ENCODE measurements around the gene TBC1D10A. TPM values are rescaled to one million over a fixed set of nuclear protein-coding genes. Genes with fewer than 3 reads are reported as not detected.

TBC1D10A gene
- total RNA-seq, 1 experiment from 2014 or later: 12.6 TPM

GRCh38 chr22:30268331-30268730 is 58.4 kb downstream of the TBC1D10A start:
- ChIA-PET CTCF (no interaction called here), POLR2A (ENCODE audit: unreplicated experiment) (no interaction called here)
- TF ChIP-seq, protein P1, sequence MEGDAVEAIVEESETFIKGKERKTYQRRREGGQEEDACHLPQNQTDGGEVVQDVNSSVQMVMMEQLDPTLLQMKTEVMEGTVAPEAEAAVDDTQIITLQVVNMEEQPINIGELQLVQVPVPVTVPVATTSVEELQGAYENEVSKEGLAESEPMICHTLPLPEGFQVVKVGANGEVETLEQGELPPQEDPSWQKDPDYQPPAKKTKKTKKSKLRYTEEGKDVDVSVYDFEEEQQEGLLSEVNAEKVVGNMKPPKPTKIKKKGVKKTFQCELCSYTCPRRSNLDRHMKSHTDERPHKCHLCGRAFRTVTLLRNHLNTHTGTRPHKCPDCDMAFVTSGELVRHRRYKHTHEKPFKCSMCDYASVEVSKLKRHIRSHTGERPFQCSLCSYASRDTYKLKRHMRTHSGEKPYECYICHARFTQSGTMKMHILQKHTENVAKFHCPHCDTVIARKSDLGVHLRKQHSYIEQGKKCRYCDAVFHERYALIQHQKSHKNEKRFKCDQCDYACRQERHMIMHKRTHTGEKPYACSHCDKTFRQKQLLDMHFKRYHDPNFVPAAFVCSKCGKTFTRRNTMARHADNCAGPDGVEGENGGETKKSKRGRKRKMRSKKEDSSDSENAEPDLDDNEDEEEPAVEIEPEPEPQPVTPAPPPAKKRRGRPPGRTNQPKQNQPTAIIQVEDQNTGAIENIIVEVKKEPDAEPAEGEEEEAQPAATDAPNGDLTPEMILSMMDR (conservative IDR thresholded peaks at IDR 0.05; ENCODE audit: low read depth, low read length): no peak
- TF ChIP-seq EZH2phosphoT487 (IDR thresholded peaks at IDR 0.05; ENCODE audit: borderline replicate concordance, low read length) (no peak), EZH2 (IDR thresholded peaks at IDR 0.05; ENCODE audit: low read length, unreplicated experiment) (no peak)
- no peaks in the 10 kb centered on the region for H3F3A ChIP-seq (ENCODE audit: low read length, unreplicated experiment)
- DNase-seq (no peak), ATAC-seq (no peak)
- no peaks in the 10 kb centered on the region for H3K9me2 ChIP-seq (replicated peaks; ENCODE audit: low read length)
- no peaks in the 10 kb centered on the region for H3K79me2 ChIP-seq (ENCODE audit: low read length)
- no peaks in the 10 kb centered on the region for H4K20me1 ChIP-seq (ENCODE audit: low read length)
- peaks cover 1% of the 10 kb centered on the region; the same call in 1 of the 2 replicates for H3K4me1 ChIP-seq (ENCODE audit: insufficient read depth, low read length)
- BruUV-seq (replicated peaks): no TSS peak
- no peak overlapping the region for H3K27ac ChIP-seq (ENCODE audit: low read length)
- no peaks in the 10 kb centered on the region for H3K27me3 ChIP-seq (ENCODE audit: low read length)
- H2AFZ ChIP-seq (ENCODE audit: low read length): no peak overlapping the region
- H3K4me2 ChIP-seq (ENCODE audit: low read length): no peak overlapping the region
- intact Hi-C loops (cut with micrococcal nuclease): no loop called here
- H3K9ac ChIP-seq (ENCODE audit: low read length): no peak overlapping the region
- H3K9me3 ChIP-seq (ENCODE audit: low read length): no peaks in the 10 kb centered on the region
- H3K36me3 ChIP-seq (ENCODE audit: low read depth, low read length): no peaks in the 10 kb centered on the region
- no peak overlapping the region for H3K4me3 ChIP-seq (ENCODE audit: low read length)

DNA sequence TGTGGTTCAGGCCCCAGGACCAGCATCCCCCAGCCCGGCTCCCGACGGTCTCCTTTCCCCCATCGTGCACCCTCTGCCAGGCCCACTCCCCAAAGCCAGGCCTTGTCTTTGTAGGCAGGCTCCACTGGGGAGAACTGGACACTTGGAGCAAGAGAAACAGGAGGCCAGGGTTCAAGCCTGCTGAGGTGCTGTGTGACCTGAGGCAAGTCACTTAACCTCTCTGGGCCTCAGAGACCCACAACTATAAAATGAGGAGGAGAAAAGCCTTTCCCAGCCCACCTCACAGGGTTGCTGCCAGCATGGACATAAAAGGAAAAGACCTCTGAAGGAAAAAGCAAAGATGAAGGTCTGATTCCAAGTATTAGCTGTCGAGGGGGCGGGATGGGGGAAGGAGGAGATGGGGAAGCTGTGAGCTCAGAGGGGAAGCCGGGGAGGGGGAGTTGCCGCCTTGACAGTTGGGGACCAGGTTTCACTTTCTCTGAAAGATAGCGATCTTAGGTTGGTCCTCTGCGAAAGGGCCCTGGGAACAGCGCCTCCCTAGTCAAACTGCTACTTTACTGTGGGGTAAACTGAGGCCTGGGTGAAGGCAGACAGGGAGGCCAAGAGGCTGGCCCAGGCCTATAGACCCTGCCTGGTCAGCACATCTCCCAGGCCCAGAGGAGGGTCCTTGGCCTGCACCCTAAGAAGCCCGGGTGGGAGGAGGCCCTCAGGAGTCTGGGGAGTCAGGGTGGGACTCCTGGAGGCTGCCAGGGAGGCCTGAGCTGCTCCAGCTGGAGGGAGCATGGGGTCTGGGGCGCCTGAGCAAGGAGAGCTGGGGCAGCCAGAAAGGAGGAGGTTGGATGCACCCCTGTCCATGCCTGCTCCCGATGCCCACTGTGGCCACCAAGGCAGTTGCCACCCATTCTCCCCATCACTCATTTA is 59.1 kb downstream of the TBC1D10A start:
- TF ChIP-seq, protein P1 (conservative IDR thresholded peaks at IDR 0.05; ENCODE audit: low read depth, low read length): no peak
- TF ChIP-seq EZH2 (IDR thresholded peaks at IDR 0.05; ENCODE audit: low read length, unreplicated experiment): no peak
- no peak for TF ChIP-seq EZH2phosphoT487 (IDR thresholded peaks at IDR 0.05; ENCODE audit: borderline replicate concordance, low read length)
- ChIA-PET POLR2A (ENCODE audit: unreplicated experiment) (no interaction called here), CTCF (no interaction called here)
- ATAC-seq (no peak), DNase-seq (no peak)
- Histone ChIP-seq H3K36me3 (ENCODE audit: low read depth, low read length) (no peaks in the 10 kb centered on the region), H3K4me3 (ENCODE audit: low read length) (no peak overlapping the region), H3K27ac (ENCODE audit: low read length) (no peak overlapping the region), H3K27me3 (ENCODE audit: low read length) (no peaks in the 10 kb centered on the region), H3K4me2 (ENCODE audit: low read length) (no peak overlapping the region), H3K4me1 (ENCODE audit: insufficient read depth, low read length) (peaks cover 5% of the 10 kb centered on the region; the same call in 1 of the 2 replicates), H4K20me1 (ENCODE audit: low read length) (no peaks in the 10 kb centered on the region), H3K9ac (ENCODE audit: low read length) (no peak overlapping the region), H3K79me2 (ENCODE audit: low read length) (no peaks in the 10 kb centered on the region), H3F3A (ENCODE audit: low read length, unreplicated experiment) (no peaks in the 10 kb centered on the region), H3K9me2 (replicated peaks; ENCODE audit: low read length) (no peaks in the 10 kb centered on the region), H2AFZ (ENCODE audit: low read length) (no peak overlapping the region), H3K9me3 (ENCODE audit: low read length) (no peaks in the 10 kb centered on the region)
- intact Hi-C loops (cut with micrococcal nuclease): no loop called here
- BruUV-seq (replicated peaks): no TSS peak

Measured in PC-3 (cell line).